AG09309 (cell line): ENCODE data around the gene NACA2.
"Not testable (repeated sequence)": the region's sequence is repeated elsewhere in the genome, so short reads cannot be mapped to it uniquely, and the experiment has no call there.

Experiments
- DNase-seq: peaks from one replicate; pipeline ENCODE4 v3.0.0-alpha.2; 2010; ENCODE audit warnings: low read depth
- H3K4me3 ChIP-seq: 2 replicates; pipeline ENCODE4 v1.5.1; 2011; ENCODE audit warnings: mild to moderate bottlenecking, low read depth, low read length, moderate library complexity; ENCODE audit not compliant: control insufficient read depth
- TF ChIP-seq, protein P1 (sequence below): IDR thresholded peaks from 2 replicates; pipeline ENCODE4 v1.5.1; 2011; ENCODE audit warnings: mild to moderate bottlenecking, low read depth, low read length, inconsistent platforms; ENCODE audit not compliant: insufficient read depth, control insufficient read depth; ENCODE audit errors: missing control alignments

NACA2 gene

DNA sequence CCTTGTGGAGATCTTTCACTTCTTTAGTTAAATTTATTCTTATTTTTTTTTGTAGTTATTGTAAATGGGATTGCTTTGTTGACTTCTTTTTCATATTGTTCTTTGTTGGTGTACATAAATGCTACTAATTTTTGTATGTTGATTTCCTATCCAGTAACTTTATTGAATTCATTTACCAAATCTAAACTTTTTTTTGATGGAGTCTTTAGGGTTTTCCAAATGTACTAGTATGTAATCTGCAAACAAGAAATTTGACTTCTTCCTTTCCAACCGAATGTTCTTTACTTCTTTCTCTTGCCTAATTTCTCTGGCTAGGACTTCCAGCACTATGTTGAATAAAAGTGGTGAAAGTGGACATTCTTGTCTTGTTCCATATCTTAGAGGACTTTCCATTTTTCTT, 41.8 kb upstream of the NACA2 start:
- TF ChIP-seq, protein P1, sequence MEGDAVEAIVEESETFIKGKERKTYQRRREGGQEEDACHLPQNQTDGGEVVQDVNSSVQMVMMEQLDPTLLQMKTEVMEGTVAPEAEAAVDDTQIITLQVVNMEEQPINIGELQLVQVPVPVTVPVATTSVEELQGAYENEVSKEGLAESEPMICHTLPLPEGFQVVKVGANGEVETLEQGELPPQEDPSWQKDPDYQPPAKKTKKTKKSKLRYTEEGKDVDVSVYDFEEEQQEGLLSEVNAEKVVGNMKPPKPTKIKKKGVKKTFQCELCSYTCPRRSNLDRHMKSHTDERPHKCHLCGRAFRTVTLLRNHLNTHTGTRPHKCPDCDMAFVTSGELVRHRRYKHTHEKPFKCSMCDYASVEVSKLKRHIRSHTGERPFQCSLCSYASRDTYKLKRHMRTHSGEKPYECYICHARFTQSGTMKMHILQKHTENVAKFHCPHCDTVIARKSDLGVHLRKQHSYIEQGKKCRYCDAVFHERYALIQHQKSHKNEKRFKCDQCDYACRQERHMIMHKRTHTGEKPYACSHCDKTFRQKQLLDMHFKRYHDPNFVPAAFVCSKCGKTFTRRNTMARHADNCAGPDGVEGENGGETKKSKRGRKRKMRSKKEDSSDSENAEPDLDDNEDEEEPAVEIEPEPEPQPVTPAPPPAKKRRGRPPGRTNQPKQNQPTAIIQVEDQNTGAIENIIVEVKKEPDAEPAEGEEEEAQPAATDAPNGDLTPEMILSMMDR, result no peak
- H3K4me3 ChIP-seq, result no peak overlapping the region
- no peak for DNase-seq

DNA sequence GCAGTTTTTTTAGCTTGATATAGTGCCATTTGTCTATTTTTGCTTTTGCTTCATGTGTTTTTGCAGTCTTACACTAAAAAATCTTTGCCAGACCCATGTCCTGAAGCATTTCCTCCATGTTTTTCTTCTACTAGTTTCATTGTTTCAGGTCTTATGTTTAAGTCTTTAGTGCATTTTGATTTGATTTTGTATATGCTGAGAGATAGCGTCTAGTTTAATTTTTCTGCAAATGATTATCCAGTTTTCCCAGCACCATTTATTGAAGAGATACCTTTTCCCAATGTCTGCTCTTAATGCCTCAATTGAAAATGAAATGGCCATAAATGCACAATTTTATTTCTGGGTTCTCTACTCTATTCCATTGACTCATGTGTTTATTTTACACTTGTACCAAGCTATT, 40.8 kb upstream of the NACA2 start:
- H3K4me3 ChIP-seq, result no peak overlapping the region
- TF ChIP-seq, protein P1, result no peak
- no peak for DNase-seq

DNA sequence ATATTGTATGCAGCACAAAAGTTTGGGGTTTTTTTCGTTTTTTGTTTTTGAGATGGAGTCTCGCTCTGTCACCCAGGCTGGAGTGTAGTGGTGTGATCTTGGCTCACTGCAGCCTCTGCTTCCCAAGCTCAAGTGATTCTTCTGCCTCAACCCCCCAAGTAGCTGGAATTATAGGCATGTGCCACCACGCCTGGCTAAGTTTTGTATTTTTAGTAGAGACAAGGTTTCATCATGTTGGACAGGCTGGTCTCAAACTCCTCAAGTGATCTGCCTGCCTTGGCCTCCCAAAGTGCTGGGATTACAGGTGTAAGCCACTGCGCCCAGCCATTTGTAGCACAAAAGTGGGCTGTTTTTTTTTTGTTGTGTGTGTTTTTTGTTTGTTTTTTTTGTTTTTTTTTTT, 37.1 kb upstream of the NACA2 start:
- DNase-seq, result not testable (repeated sequence)

DNA sequence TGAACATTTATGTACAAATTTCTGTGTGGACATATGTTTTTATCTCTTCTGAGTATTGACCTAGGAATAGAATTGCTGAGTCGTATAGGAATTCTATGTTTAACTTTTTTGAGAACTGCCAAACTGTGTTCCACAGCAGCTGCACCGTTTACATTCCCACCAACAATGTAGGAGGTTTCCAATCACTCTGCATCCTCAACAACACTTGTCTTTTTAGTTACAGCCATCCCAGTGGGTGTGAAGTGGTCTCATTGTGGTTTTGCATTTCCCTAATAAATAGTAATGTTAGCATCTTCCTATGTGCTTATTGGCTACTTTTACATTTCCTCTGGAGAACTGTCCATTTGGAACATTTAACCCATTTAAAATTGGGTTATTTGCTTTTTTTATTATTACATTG, 36.6 kb upstream of the NACA2 start:
- no peak for DNase-seq
- TF ChIP-seq, protein P1, result no peak
- H3K4me3 ChIP-seq, result no peak overlapping the region

More for the DNA sequence above, 37.1 kb upstream of the NACA2 start:
- H3K4me3 ChIP-seq, result not testable (repeated sequence)

DNA sequence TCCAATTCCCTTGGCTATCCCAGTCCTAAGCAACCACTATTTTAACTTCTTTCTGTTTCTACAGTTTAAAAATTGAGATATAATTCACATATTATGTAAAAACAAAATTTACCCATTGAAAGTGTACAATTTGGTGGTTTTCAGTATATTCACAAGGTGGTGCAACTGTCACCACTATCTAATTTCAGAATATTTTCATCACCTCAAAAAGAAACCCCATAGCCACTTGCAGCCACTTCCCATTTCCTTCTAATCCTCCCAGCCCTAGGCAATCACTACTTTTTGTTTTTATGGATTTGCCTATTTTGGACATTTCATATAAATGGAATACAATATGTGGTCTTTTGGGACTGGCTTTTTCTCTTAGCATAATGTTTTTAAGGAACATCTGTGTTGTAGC, 36.1 kb upstream of the NACA2 start:
- TF ChIP-seq, protein P1, result no peak
- no peak overlapping the region for H3K4me3 ChIP-seq
- no peak for DNase-seq

DNA sequence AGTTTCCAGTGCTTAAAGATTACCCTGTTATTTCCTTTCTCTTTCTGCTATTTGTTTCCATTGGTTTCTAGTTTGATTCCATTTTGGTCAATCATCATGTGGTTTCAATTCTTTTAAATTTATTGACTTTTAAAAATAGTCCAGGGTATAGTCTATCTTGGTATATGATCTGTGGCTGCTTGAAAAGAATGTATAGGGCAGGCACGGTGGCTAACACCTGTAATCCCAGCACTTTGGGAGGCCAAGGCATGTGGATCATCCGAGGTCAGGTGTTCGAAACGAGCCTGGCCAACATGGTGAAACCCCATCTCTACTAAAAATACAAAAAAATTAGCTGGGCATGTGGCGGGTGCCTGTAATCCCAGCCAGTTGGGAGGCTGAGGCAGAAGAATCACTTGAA, 34.5 kb upstream of the NACA2 start:
- H3K4me3 ChIP-seq, result no peak overlapping the region
- no peak for DNase-seq
- TF ChIP-seq, protein P1, result no peak

DNA sequence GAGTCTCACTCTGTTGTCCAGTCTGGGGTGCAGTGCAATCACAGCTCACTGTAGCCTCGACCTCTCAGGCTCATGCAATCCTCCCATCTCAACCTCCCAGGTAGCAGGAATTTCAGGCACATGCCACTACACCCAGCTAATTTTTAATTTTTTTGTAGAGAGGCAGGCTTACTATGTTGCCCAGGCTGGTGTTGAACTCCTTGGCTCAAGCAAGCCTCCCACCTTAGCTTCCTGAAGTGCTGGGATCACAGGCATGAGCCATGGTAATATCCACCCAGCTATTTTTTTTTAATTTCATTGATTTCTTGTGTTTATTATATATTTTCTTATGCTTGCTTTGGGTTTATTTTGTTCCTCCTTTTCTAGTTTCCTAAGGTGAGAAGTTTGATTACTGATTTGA, 33.9 kb upstream of the NACA2 start:
- H3K4me3 ChIP-seq, result no peak overlapping the region
- no peak for DNase-seq
- TF ChIP-seq, protein P1, result no peak

DNA sequence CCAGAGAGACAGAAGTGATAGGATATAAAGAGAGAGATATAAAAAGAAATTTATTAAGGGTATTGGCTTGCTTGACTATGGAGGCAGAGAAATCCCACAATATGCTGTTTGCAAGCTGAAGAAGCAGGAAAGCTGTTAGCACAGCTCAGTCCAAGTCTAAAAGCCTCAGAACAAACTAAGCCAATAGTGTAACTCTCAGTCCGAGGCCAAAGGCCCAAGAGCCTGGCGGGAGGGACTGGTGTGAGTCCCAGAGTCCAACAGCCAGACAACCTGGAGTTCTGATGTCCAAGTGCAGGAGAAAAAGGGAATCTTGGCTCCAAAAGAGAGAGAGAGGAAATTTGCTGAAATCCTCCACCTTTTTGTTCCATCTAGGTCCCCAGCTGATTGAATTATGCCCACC, 30.3 kb upstream of the NACA2 start:
- H3K4me3 ChIP-seq, result no peak overlapping the region
- no peak for DNase-seq
- TF ChIP-seq, protein P1, result no peak
